Activated T-helper 17 cell treated with anti-CD3 and anti-CD28 coated beads, Interleukin-2, amount 50 U/mL, for 72 hours (primary cell): Measurements from ENCODE around the gene SCGB1A1. TPM values are rescaled to one million over a fixed set of nuclear protein-coding genes. Genes with fewer than 3 reads are reported as not detected.
A peak's percentile ranks its signal among the peaks of the same experiment; 100 is the strongest.

Experiments used
- ATAC-seq: fragments of 150-1000 bp; cut with Tn5 transposase; replicated peaks from 2 replicates; pipeline ENCODE4 v1.10.0; 2021; ENCODE audit warnings: mild to moderate bottlenecking, moderate library complexity
- H3K27ac Mint-ChIP-seq: one replicate; pipeline ENCODE4 v1.8.0; 2022; ENCODE audit warnings: mixed read lengths
- H3K27me3 Mint-ChIP-seq: one replicate; pipeline ENCODE4 v1.8.0; 2022; ENCODE audit warnings: mixed read lengths
- H3K36me3 Mint-ChIP-seq: one replicate; pipeline ENCODE4 v1.8.0; 2022; ENCODE audit warnings: low read depth, mild to moderate bottlenecking, mixed read lengths
- H3K4me1 Mint-ChIP-seq: one replicate; pipeline ENCODE4 v1.8.0; 2022; ENCODE audit warnings: mixed read lengths
- H3K4me3 Mint-ChIP-seq: one replicate; pipeline ENCODE4 v1.8.0; 2022; ENCODE audit warnings: mild to moderate bottlenecking, mixed read lengths
- H3K9me3 Mint-ChIP-seq: one replicate; pipeline ENCODE4 v1.8.0; 2022; ENCODE audit warnings: mixed read lengths
- total RNA-seq, 2 donors: library from RNA; stranded (reverse); gene quantifications; one replicate each; pipeline ENCODE4 v1.2.3, GENCODE V29; 2022

The SCGB1A1 gene
- total RNA-seq, 2 donors from 2014 or later, result not detected

DNA sequence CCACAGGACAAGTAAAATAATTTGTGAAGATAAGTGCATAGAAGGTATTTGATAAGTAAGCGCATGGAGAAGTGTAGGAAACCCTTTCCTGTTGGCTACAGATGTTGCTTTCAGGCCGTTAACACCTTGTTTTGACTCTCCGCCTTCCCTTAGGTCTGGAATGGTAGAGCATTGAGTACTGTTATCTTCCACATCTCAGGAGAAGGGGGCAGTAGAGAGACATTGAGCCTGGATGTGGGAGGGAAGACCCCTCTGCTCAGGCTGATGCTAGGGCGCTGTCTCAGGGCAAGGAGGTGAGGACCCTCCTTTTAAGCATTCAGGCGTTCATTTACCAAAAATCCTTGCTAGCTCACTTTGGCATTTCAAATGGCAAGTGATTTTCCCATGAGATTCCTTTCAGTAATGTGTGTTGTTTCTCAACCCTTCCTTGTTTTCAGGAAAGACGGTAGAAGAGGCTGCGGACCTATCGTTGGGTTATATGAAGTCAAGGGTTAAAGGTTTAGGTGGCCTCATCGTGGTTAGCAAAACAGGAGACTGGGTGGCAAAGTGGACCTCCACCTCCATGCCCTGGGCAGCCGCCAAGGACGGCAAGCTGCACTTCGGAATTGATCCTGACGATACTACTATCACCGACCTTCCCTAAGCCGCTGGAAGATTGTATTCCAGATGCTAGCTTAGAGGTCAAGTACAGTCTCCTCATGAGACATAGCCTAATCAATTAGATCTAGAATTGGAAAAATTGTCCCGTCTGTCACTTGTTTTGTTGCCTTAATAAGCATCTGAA is 27.0 kb upstream of the SCGB1A1 start:
- Mint-ChIP-seq H3K9me3 (no peaks in the 10 kb centered on the region), H3K4me1 (no peaks in the 10 kb centered on the region), H3K36me3 (no peaks in the 10 kb centered on the region), H3K27me3 (no peaks in the 10 kb centered on the region), H3K27ac (no peak overlapping the region), H3K4me3 (no peak overlapping the region)
- no peak for ATAC-seq

DNA sequence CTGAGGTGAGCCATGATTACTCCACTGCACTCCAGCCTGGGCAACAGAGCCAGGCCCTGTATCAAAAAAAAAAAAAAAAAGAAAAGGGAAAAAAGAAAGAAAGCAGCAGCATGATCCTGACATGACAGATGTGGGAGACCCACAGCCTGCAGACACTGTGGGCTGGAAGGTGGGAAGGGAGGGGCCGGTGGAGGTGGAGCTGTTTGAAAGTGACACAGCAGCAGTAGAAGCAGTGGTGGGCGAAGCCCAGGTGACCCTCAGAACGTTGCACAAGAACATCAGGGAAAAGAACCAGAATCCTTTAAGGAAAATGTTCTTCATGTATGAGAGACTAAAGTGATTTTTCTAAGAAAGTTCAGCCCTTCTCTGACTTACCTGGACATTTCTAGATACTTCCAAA is 26.3 kb upstream of the SCGB1A1 start:
- Mint-ChIP-seq H3K27ac (no peak overlapping the region), H3K4me1 (no peaks in the 10 kb centered on the region), H3K36me3 (no peaks in the 10 kb centered on the region), H3K4me3 (no peak overlapping the region), H3K9me3 (no peaks in the 10 kb centered on the region), H3K27me3 (no peaks in the 10 kb centered on the region)
- no peak for ATAC-seq

DNA sequence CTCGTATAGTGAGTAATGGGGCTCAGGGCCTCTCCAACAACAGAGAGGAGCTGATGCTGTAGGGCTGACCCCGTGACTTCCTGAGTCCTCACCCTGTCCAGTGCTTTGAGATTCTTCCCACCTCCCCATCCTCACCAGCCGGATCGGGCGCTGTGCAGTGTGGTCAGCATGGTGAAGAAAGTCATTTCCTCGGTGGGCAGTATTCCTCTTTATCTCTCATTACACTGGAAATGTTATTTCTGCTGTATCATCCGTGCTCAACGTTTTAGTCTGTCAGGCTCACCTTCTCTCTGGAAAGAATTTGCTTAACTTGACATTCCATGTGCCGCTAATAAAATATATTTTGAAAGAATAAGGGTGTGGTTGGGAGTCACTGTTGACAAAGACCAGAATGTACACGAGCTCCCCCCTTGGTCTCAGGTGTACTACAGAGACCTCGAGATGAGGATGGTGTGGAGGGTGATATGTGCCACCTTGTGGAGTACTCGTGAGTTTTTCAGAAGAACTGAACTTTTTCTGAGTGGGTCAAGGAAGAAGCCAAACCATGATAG is 25.7 kb upstream of the SCGB1A1 start:
- Mint-ChIP-seq H3K4me1 (no peaks in the 10 kb centered on the region), H3K9me3 (no peaks in the 10 kb centered on the region), H3K27ac (no peak overlapping the region), H3K36me3 (no peaks in the 10 kb centered on the region), H3K4me3 (no peak overlapping the region), H3K27me3 (no peaks in the 10 kb centered on the region)
- peak; percentile 54 for ATAC-seq

DNA sequence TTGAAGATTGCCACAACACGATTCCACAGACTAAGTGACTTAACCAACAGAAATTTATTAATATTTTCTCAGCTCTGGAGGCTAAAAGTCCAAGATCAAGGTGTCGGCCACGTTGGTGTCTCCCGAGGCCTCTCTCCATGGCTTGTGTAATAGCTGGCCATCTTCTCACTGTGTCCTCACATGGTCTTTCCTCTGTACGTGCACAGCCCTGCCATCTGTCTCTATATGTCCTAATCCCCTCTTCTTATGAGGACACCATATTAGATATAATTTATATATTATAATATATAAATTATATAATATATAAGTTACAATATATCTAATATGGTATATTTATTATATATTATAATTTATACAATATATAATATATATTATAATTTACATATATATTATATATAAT is 25.1 kb upstream of the SCGB1A1 start:
- no peaks in the 10 kb centered on the region for H3K4me1 Mint-ChIP-seq
- H3K27ac Mint-ChIP-seq, result no peak overlapping the region
- H3K36me3 Mint-ChIP-seq, result no peaks in the 10 kb centered on the region
- no peaks in the 10 kb centered on the region for H3K9me3 Mint-ChIP-seq
- H3K4me3 Mint-ChIP-seq, result no peak overlapping the region
- no peak for ATAC-seq
- no peaks in the 10 kb centered on the region for H3K27me3 Mint-ChIP-seq

DNA sequence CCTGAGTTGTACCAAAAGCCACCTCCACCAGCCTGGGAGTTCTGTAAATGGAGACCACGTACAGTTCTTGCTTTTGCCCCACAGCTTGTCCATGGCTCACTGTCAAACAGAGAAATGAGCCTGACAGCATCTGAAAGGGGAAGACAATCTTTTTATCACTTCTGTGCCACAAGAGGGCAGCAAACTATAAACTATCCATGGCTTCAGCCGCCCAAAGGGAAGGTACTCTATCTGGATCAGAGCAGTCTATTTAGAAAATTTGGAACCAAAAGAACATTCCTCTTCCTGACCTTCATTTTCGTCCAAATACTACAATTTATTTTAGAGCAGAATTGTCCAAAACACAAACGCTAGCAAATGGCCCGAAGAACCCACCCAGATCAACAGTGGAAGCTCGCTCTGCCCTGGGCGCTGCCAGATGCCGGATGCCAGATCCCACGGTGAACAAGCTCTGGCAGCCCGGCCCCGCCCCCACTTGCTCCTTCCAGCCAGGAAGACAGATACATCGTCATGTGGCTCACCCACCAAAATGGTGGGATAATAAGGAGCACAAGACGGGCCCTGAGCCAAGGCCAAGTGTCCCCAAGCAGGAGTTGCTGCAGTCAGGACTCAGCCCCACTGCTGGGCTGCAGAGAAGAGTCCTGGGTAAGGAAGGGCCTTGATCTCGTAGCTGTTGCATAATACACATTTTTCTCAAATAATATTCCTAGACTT is 23.9 kb upstream of the SCGB1A1 start:
- no peaks in the 10 kb centered on the region for H3K36me3 Mint-ChIP-seq
- no peaks in the 10 kb centered on the region for H3K9me3 Mint-ChIP-seq
- no peak overlapping the region for H3K27ac Mint-ChIP-seq

DNA sequence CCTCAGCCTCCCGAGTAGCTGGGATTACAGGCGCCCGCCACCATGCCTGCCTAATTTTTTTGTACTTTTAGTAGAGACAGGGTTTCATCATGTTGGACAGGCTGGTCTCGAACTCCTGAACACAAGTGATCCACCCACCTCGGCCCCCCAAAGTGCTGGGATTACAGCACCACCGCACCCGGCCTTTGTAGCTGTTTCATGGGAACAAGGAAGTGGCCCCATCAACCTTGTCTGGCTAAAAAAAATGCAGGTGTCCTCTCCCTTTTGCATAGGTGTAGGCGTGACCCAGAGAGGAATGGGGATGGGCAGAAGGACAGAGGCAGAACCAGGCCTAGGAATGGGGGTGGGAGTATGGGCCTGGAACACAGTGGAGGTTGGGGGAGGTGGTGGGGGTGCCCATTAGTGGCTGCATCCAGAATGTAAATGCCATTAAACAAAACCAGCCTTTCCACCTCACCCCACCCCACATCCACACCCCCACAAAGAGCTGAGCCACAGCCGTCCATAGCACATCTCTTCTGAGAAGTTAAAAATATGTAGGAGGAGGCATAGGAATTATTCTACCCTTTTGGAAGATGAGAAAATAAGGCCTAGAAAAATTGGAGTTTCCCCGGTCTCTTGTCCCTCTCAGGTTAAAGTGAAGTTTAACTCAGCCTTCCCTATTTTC is 22.8 kb upstream of the SCGB1A1 start:
- H3K4me1 Mint-ChIP-seq, result no peaks in the 10 kb centered on the region
- no peaks in the 10 kb centered on the region for H3K36me3 Mint-ChIP-seq
- no peaks in the 10 kb centered on the region for H3K9me3 Mint-ChIP-seq
- no peaks in the 10 kb centered on the region for H3K27me3 Mint-ChIP-seq
- no peak overlapping the region for H3K27ac Mint-ChIP-seq
- no peak overlapping the region for H3K4me3 Mint-ChIP-seq
- no peak for ATAC-seq

More for the DNA sequence above, 23.9 kb upstream of the SCGB1A1 start:
- Mint-ChIP-seq H3K27me3 (no peaks in the 10 kb centered on the region), H3K4me3 (no peak overlapping the region), H3K4me1 (no peaks in the 10 kb centered on the region)
- ATAC-seq, result peak; percentile 88

DNA sequence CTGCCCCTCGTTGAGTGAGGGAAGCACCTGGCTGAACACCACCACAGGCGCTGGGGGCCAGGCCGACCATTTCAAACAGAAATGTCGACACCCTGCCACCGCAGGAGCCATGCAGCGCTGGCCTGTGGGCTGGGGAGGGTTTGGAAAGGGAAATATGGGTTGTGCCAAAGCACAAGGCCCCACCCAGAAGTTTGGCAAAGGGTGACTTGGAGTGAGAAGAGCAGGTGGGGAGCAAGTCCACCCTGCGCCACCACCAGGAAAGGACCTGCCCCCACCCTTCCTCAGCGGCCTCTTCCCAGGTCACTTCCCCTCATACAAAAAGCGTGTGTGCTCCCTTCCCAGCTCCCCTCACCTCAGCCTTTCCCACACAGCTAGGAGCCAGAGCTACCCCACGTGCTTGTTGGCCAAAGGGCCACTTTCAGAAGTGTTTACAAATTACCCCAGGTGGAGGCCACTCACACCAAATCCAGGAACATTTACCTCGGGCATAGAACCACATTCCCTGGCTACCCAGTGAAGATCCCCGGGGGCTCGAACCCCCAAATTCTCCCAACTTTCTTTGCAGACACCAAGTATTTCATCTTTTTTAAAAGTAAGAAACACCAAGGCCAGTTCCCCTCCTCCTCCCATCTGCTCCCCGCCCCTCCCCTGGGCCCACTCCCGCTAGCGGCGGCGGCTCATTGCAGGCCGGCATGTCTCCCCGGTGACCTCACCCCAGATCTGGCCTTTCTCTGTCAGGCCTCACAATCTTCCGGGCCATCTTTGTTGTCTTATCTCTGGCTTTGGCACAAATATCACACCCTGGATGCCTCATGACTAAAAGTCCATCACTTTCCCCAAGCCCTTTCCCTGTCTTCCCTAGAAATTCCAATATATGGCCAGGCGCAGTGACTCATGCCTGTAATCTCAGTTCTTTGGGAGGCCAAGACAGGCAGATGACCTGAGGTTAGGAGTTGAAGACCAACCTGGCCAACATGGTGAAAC is 20.5 kb upstream of the SCGB1A1 start:
- Mint-ChIP-seq H3K9me3 (no peaks in the 10 kb centered on the region), H3K36me3 (no peaks in the 10 kb centered on the region), H3K27ac (no peak overlapping the region), H3K27me3 (no peaks in the 10 kb centered on the region), H3K4me3 (no peak overlapping the region), H3K4me1 (peaks cover 11% of the 10 kb centered on the region)
- no peak for ATAC-seq

DNA sequence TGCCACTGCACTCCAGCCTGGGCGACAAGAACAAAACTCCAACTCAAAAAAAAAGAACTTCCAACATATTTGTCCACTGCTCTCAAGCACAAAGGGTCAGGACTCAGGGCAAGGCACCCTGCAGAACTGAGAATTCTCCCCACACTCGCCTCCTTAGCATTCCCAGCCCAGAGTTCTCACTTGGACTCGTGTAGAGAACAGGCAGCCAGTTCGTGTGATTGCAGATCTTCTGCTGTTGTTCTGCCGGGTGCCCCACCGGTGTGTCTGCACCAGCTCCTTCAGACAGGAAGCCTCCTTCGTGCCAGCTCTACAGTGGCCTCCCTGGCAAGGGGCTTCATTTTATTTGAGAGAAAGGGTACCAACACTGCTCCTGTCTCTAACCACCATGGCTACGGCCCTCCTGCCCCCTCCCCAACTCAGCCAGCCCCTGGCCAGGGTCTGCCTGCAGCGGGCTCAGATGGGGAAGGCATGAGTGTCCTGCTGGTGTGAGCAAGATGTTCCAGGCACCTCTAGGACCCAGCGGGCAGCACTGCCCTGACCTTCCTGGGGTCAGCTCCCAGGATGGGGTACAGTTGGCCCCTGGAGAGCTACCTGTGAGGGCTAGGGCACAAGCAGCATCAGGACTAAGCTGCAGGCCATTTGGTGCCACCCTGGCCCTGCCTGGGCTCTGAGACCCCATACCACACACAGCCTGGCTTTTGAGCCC is 19.5 kb upstream of the SCGB1A1 start:
- no peak for ATAC-seq
- Mint-ChIP-seq H3K9me3 (no peaks in the 10 kb centered on the region), H3K36me3 (no peaks in the 10 kb centered on the region), H3K4me1 (peaks cover 11% of the 10 kb centered on the region), H3K27me3 (no peaks in the 10 kb centered on the region), H3K4me3 (no peak overlapping the region), H3K27ac (no peak overlapping the region)

DNA sequence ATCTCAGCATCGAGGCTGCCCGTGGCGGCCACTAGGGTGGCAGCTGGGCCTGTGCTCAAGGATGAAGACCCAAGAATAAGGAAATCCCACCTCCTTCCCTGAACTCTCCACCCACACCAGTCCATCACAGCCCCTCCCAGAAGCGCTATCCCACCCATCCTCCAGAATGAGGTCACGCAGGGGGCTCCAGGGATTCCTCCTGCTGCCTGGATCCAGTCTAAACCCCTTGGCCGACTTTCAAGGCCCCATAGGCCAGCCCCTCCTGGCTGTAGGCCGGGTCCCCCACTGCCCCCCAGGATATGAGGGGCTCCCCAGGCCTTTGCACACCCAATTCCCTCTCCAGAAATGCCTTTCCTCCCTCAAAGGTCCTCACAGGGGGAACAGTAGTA is 19.0 kb upstream of the SCGB1A1 start:
- no peak for ATAC-seq
- H3K4me1 Mint-ChIP-seq, result peaks cover 11% of the 10 kb centered on the region
- no peaks in the 10 kb centered on the region for H3K9me3 Mint-ChIP-seq
- H3K36me3 Mint-ChIP-seq, result no peaks in the 10 kb centered on the region
- H3K4me3 Mint-ChIP-seq, result no peak overlapping the region
- no peak overlapping the region for H3K27ac Mint-ChIP-seq
- H3K27me3 Mint-ChIP-seq, result no peaks in the 10 kb centered on the region

DNA sequence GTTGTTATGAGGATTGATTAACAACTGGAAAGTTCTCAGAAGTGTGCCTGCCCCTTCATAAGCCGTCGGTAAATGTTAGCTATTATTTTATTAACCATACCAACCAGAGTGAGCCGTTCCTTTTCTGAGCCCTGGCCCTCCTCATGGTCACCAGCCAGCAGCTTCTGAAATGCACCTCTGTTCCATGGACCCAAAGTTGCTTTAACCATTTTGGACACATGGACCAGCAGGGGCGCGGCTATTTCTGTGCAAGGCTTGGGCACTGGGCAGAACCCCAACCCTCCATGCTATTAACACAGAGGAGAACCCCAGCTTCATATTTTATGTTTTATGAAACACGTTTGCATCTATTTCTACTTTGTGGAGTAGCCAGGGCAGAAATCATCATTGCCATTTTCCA is 18.6 kb upstream of the SCGB1A1 start:
- Mint-ChIP-seq H3K27me3 (no peaks in the 10 kb centered on the region), H3K36me3 (no peaks in the 10 kb centered on the region), H3K4me3 (no peak overlapping the region), H3K27ac (no peak overlapping the region), H3K9me3 (no peaks in the 10 kb centered on the region), H3K4me1 (peaks cover 11% of the 10 kb centered on the region)
- ATAC-seq, result no peak

DNA sequence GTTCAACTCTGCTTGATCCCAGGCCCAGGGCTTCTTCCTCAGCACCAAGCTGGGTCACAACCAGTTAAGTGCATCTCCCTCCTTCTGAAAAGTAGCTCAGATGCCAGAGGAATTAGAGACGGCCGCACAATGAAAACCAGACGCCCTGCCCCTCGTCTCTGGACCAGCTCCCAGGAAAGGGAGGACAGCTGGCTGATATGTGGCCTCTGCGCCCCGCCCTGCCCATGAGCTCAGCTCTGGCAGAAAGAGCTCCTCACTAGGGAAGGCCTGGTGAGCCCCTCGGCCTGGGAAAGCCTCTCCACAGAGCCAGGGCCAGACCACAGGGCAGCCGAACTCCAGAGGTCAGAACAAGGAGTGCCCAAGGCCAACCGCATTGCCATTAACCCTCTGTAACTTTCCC is 18.1 kb upstream of the SCGB1A1 start:
- H3K9me3 Mint-ChIP-seq, result no peaks in the 10 kb centered on the region
- H3K27ac Mint-ChIP-seq, result no peak overlapping the region
- H3K36me3 Mint-ChIP-seq, result no peaks in the 10 kb centered on the region
- peaks cover 11% of the 10 kb centered on the region for H3K4me1 Mint-ChIP-seq
- no peak overlapping the region for H3K4me3 Mint-ChIP-seq
- no peaks in the 10 kb centered on the region for H3K27me3 Mint-ChIP-seq
- no peak for ATAC-seq

DNA sequence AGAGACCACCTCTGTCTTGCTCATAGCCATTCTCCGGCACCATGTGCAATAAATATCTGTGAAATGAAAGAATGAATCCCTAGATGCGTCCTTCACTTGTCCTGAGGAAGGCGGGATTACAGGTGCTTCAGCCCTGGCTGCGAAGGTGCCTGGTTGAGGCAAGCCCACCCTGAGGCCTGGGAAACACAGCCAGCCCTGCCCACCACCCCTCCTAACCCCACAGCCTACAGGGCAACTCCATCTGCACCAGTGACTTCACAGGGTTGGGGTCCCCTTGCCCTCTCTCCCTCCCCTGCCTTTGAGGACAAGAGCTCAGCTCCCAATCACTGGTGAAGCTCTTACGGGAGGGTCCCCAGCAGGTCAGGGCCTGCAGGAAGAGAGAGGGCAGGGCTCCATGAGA is 17.5 kb upstream of the SCGB1A1 start:
- H3K36me3 Mint-ChIP-seq, result no peaks in the 10 kb centered on the region
- H3K27ac Mint-ChIP-seq, result peak overlapping the region; percentile 86

DNA sequence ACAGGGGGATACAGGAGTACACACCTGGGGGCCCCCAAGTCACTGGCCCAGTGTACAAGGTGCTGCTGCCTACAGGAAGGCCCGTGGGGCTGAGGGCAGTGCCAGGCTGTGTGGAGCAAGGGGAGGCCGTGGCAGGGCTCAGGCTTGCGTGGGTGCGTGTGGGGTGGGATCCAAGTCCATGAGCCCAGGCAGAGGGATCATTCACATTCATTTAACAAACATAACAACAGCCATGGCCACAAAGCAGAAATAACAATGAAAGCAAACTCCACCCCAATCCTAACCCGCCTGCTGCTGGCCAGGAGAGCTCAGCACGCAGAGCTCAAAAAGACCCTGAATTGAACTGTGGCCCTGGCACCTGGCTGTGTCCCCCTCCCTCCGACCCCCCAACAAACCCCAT is 17.0 kb upstream of the SCGB1A1 start:
- H3K27ac Mint-ChIP-seq, result peak overlapping the region; percentile 86

More for the DNA sequence above, 17.5 kb upstream of the SCGB1A1 start:
- peaks cover 11% of the 10 kb centered on the region for H3K4me1 Mint-ChIP-seq
- ATAC-seq, result no peak
- no peaks in the 10 kb centered on the region for H3K9me3 Mint-ChIP-seq
- H3K4me3 Mint-ChIP-seq, result peak overlapping the region; percentile 77
- no peaks in the 10 kb centered on the region for H3K27me3 Mint-ChIP-seq

More for the DNA sequence above, 17.0 kb upstream of the SCGB1A1 start:
- Mint-ChIP-seq H3K36me3 (no peaks in the 10 kb centered on the region), H3K4me3 (peak overlapping the region; percentile 77), H3K27me3 (no peaks in the 10 kb centered on the region), H3K4me1 (peaks cover 11% of the 10 kb centered on the region), H3K9me3 (no peaks in the 10 kb centered on the region)
- peak; percentile 2 for ATAC-seq
